HG02571 (cell line): ENCODE measurements around the gene POGZ.
"Not testable (repeated sequence)": the region's sequence is repeated elsewhere in the genome, so short reads cannot be mapped to it uniquely, and the experiment has no call there.

ENCODE experiments used
- ATAC-seq: cut with Tn5 transposase; IDR thresholded peaks from one replicate; pipeline ENCODE4 v1.9.1; 2021; ENCODE audit warnings: mild to moderate bottlenecking, moderate library complexity; ENCODE audit not compliant: unreplicated experiment

Gene POGZ

GRCh38 chr1:151425103-151425502, 34.2 kb downstream of the POGZ start:
- ATAC-seq: no peak

- ATAC-seq: no peak
These were observed 39.5 kb downstream of the POGZ start for GRCh38 chr1:151419819-151420218.

DNA sequence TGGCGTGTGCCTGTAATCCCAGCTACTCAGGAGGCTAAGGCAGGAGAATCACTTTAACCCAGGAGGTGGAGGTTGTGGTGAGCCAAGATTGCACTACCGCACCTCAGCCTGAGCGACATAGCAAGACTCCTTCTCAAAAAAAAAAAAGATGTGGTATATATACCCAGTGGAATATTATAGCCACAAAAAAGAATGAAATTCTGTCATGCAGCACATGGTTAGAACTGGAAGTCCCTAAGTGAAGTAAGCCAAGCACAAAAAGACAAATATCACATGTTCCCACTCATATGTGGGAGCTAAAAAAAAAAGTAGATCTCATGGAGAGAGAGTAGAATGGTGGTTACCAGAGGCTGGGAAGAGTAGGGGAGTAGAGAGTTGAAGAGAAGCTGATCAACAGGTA, 41.2 kb downstream of the POGZ start:
- no peak for ATAC-seq

GRCh38 chr1:151416231-151416630, 43.1 kb downstream of the POGZ start:
- ATAC-seq: no peak

DNA sequence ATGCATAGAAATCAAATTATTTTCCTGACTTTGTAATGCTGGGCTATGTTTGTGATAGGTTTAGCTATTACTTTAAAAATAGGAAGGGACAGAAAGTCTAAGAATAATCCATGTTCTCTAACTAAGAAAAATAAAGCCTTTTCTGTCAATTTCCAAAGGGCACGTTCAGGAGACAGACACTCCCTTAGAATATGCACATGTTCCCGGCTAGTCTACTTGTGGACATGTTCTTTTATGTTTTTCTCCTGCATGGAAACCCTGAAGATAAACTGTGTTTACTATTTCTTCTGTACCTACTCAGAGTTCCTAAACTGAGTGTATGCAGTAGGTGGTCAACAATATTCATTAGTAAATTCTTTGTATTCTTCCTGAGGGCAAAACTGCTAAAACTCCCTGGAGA, 47.4 kb downstream of the POGZ start:
- ATAC-seq: no peak

- no peak for ATAC-seq
These were observed 50.4 kb downstream of the POGZ start for GRCh38 chr1:151408891-151409290.

GRCh38 chr1:151407304-151407703, 52.0 kb downstream of the POGZ start:
- no peak for ATAC-seq

DNA sequence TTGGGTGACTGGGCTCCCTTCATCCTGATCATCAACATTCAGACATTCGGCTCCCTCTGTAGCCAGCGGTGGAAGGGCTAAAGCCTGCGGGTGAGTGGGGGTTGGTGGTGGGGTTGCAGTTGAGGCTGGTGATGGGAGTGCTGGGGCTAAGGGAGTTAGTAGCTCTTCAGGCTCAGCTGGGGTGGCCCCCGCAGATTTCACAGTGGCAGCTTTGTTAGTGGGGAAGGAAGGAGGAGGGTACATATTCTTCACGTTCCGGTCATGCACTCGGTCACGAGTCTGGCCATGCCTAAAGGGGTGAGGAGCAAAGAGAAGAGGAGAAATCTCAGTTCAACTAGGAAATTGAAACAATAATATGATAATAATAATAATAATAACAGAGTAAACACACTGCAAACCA, 53.1 kb downstream of the POGZ start:
- no peak for ATAC-seq

DNA sequence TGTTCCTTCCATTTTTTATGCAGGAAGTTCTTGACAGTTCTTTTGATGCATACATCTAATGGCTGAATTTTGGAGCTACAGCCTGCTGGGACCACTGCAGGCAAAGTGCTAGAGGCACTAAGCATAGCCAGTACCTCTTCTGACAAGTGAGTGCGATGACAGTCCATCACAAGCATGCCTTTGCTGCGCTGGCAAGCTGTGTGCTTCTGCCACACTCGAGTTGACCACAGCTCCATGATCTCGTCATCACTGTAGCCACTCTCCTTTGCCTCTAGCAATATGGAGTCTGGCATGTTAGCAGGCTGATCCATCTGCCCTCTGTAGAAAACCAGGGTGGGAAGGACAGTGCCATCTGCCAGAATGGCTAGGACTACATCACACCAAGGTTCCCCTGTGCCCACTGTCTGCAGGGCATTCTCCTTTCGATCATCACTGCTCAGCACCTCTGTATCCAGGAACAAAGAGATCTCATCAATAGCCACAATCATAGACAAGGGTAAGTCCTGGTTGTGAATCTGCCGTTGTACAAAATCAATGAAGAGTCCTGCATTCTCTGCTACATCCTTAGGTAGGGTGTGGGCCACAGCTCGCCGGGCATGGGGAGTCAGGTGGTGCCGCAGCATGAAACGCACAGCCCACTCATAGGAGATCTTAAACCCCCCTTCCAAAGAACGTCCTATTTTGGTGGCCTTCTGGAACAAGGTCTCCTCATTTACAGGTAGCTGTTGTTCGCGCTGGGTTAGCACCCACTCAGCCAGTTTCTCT, 53.9 kb downstream of the POGZ start:
- ATAC-seq: no peak

DNA sequence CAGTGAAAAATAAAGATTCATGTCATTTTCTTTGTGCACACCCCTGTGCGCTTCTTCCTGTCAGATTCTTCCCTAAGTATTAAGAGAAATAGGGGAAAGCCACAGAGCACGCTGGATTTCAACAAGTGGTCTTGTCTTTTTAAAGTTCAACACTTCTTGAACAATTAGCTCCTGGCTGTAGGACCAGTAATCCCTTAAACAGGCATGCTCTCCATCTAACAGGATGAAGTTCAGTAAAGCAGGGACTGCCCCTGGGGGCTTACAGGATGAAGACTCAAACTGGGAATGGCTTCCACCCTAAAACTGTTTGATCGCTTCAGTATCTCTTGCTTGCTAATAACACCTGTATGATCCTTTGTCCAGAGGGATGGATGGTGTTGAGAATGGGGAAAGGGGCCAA, 55.7 kb downstream of the POGZ start:
- no peak for ATAC-seq

GRCh38 chr1:151402764-151403163, 56.5 kb downstream of the POGZ start:
- ATAC-seq: no peak

DNA sequence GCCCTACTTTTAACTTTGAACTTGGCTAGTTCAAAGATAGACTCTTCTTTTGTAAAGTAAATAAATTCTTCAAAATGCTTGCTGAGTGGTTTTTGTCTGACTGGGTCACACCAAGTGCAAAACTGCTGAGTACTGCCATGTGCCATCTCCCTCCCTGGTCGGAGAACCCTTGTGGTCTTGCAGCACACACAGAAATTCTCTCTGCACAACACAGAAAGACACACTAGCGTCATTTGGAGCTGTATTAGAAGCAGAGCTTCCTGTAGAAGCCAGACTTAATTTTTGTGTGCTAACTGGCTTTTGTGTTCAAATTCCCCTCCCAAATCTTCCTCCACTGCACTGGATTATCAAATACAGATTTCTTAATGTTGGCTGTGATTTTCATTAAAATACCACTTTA, 57.4 kb downstream of the POGZ start:
- no peak for ATAC-seq

DNA sequence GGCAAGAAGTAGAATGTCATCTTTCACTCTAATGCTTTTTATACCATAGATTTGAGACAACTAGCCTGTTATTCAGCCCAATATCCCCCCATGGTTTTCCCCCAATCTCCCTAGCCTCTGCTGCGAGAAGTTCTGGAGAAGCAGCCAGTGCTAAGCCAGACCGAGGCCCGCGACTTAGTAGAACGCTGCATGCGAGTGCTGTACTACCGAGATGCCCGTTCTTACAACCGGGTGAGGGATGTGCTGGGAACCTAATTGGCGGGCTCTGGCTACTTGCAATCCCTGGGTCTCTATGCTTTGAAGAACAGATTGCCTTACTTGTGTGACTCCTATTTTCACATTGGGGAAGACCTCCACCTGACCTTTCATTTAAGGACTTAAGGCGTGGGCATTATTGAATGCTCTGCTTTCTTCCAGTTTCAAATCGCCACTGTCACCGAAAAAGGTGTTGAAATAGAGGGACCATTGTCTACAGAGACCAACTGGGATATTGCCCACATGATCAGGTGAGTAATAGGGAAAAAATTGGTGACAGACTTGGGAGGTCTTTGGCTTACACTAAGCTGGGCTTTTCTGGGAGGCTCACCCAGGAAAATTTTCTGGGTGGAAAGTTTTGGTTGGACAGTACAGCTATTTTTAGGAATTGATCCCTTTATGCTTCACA, 58.0 kb downstream of the POGZ start:
- no peak for ATAC-seq

DNA sequence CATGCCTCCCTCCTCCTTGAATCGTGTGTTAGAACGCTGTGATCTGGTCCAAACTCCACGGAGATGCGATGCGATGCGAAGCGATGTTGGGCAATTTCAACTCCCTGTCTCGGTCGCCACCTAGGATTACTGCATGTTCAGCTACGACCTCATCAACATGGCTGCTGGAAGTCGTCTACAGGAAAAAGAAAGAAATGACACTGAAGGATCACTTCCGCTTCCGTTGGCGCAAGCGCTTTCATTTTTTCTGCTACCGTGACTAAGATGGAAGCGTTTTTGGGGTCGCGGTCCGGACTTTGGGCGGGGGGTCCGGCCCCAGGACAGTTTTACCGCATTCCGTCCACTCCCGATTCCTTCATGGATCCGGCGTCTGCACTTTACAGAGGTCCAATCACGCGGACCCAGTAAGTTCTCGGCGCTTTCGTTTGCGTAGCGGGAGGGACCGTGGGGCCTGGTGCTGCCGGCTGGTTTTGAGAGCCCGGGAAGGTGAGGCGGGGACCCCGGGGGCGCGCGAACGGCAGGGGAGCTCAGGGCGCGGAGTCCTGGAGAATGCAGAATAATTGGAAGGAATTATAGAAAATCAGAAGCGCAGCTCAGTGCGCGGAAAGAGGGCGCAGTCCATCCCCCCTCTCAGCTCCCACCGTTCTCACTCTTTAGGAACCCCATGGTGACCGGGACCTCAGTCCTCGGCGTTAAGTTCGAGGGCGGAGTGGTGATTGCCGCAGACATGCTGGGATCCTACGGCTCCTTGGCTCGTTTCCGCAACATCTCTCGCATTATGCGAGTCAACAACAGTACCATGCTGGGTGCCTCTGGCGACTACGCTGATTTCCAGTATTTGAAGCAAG, 59.7 kb downstream of the POGZ start, which contains the start of gene PSMB4:
Gene PSMB4, plus strand, starts transcription at position 250 of the 848 bp plus-strand sequence. Its CDS starts 15 bp downstream, at position 265.
- ATAC-seq: peak; percentile 84

GRCh38 chr1:151396265-151396664, 63.0 kb downstream of the POGZ start:
- ATAC-seq: not testable (repeated sequence)

- ATAC-seq: no peak
These were observed 65.7 kb downstream of the POGZ start for GRCh38 chr1:151393583-151393982.

DNA sequence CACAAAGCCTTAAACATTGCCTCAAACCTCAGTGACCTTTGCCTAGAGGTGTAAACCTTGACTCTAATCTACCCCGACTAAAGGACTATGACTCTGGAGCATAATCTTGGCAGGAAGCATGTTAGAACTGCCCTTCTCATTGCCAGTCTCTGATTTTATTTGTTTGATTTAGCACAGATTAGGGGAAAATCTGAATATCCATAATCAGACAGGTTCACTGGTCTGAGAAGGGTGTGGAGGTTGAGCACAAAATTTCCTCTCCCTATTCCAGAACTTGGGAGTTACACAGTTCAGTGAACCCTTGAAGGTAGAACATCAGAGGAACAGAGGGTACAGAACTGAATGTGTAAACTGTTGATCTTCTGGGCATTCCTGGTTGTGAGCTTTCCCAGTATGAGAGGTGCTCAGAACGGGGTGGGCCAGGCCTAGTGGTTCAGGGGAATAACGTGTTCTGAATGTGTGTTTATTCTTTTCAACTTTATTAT, 68.2 kb downstream of the POGZ start:
- ATAC-seq: no peak

DNA sequence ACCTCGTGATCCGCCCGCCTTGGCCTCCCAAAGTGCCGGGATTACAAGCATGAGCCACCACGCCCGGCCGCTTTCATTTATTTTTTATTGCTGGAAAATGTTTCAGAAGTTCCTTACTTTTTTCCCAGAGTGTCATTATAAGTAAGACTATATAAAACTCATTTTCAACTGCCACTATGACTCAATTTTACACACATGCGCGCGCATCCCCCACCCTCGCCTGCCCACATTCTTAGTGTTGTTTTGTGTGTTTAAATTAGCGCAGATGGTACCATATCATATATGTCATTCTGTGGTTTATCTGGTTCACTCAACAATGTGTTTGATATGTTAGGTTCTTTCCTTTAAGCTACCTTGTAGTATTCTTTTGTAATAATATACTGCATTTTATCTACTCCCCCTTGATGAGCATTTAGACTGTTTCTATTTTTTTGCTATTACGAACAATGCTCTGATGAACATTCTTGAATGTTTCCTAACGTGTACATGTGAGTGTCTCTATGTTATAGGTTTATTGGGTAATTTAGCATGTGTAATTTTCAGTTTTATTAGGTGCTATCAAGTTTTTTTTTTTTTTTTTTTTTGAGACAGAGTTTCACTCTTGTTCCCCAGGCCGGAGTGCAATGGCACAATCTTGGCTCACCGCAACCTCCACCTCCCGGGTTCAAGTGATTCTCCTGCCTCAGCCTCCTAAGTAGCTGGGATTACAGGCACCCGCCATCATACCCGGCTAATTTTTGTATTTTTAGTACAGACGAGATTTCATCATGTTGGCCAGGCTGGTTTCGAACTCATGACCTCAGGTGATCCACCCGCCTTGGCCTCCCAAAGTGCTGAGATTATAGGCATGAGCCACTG, 68.8 kb downstream of the POGZ start:
- not testable (repeated sequence) for ATAC-seq

DNA sequence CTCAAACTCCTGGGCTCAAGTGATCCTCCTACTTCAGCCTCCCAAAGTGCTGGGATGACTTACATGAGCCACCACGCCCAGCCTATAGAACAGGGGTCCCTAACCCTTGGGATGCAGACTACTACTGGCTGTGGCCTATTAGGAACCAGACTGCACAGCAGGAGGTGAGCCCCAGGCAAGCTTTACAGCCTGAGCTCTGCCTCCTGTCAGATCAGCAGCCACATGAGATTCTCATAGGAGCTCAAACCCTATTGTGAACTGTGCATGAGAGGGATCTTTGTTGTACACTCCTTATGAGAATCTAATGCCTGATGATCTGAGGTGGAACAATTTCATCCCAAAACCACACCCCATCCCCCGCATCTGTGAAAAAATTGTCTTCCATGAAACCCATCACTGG, 73.3 kb downstream of the POGZ start:
- ATAC-seq: no peak

DNA sequence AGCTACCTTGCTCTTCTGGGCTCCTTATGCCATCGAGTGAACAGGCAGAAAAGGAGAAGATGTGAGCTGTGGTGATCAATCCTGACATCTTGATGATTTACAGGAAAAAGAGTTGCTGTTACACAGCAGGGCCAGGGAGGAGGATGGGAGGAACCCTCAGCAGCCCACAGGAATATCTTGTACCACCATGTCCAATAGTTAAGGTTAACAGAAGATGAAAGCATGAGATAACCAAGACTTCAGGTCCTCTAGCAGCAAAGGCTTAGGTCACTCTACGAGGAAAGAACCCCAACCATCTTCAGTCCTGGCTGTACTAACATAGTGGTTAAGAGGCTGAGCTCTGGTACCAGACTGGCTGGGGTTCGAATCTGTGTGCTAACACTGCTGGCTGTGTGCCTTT, 74.7 kb downstream of the POGZ start:
- no peak for ATAC-seq
